Activated naive CD4-positive, alpha-beta T cell (primary cell): ENCODE results near the gene GPD1L.

Experiments used
- DNase-seq, 4 experiments: peaks; one replicate each; lab custom pipeline; 2025; lab: John Stamatoyannopoulos, UW

GPD1L gene

GRCh38 chr3:32137870-32138269, 31.4 kb downstream of the GPD1L start:
- no peak for DNase-seq

GRCh38 chr3:32138545-32139104, 32.2 kb downstream of the GPD1L start:
- no peak for DNase-seq

DNA sequence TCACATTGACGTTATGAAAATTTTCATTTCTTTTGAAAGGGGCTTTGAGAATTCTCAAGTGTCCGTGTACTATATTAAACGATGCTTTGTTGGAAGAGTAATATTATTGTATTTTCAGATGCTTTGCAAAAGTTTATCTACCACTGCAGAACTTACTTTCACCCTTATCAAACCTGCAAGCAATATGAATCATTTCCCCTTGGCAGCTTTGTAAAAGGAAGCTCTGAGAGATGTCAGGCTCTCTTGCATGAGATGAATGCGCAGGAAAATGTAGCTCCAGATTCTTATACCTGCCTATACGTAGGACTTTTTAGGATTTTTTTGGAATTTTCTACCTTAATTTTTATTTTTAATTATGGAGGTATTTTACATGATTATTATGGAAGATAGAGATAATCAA, 34.5 kb downstream of the GPD1L start:
- DNase-seq: no peak

DNA sequence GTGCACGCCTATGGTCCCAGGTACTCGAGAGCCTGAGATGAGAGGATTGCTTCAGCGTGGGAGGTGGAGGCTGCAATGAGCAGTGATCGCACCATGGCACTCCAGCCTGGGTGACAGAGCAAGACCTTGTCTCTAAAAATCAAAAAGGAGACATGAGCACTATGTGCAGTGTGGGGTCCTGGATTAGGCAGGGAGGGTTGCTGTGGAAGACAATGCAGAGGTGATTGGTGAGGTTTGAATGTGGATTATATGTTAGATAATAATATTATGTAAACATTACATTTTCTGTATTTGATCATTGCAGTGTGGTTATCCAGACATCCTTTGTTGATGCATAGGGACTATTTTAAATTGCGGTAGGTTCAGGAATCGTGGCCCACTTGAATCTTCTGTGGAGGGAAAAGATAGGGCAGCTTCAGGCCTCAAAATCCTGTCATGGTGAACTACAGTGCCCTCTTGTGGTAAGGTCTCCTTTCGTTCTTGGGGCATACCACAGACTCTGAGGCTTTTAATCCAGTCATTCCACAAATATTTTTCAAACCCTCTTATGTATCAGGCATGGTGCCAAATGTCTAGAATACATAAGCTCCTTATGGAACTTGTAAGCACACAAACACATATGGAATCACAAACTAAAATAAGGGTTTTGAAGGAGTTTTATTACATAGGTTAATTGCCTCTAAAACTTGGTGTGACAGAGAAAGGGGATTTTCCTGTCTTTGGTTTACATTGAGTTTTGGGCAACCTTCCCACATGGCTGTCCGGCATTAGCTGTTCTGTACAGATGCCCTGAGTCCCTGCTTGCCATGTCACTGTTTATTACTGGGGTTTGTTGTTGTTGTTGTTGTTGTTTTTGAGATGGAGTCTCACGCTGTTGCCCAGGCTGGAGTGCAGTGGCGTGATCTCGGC, 37.7 kb downstream of the GPD1L start:
- DNase-seq: peak in 1 of 4 experiments; percentile 2

DNA sequence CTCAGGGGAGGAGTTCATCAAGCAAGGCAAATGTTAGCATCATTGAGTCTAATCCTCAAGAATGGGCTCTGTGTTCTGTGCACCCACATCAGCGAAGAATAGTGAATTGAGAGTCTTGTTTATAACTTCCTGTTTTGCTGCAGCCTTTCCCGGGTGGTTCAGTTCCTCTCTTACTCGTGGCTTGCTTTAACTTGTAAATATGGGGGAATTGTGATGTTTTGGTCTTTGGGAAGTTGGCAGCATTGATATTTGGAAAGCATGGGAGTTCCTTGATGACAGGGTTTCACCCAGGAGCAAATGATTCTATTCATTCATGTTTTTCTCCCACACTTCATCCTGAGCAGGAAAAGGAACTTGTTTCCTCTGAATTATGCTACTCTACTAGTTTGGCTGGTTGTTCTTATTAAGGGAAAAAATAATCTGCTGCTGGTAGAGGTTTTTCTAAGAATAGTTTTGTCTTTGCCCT, 40.4 kb downstream of the GPD1L start:
- DNase-seq: no peak

GRCh38 chr3:32147509-32147908, 41.1 kb downstream of the GPD1L start:
- no peak for DNase-seq

DNA sequence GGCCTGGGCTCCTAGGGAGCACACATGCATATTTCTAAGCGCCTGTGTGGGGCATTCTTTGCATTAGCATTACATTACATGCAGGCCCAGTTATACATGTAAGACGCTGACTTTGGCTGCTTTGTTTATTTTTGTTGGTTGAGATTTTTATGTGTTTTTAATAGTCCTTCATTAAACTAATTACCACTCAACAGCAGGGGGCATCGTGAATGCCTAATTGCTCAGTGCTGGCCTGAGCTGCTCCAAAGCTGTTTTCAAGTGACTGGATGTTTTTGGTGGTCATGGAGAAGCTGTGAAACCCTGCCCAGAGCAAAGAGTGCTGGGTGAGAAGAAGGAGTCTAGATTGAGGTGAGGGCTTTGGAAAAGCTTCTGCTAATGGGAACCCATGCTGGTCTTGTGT, 41.5 kb downstream of the GPD1L start:
- DNase-seq: no peak

DNA sequence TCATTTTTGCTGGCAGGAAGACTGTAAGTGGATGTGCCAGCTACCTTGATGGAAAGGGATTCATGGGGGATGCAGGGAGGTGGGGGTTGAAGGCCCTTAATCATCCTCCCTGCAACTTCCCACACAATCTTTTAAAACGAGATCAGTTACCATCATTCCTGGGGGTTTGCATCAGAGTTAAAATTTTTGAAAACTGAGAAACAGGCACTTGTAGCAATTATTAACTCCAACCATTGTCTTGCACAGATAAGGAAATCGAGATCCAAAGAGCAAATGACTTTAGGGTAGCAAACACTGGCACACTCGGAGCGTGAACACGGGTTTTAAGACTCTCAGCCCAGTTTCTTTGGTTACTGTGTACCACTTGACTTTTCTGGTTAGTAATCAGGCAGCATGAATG, 41.9 kb downstream of the GPD1L start:
- DNase-seq: no peak

- no peak for DNase-seq
These were observed 47.2 kb downstream of the GPD1L start for GRCh38 chr3:32153414-32154204.

DNA sequence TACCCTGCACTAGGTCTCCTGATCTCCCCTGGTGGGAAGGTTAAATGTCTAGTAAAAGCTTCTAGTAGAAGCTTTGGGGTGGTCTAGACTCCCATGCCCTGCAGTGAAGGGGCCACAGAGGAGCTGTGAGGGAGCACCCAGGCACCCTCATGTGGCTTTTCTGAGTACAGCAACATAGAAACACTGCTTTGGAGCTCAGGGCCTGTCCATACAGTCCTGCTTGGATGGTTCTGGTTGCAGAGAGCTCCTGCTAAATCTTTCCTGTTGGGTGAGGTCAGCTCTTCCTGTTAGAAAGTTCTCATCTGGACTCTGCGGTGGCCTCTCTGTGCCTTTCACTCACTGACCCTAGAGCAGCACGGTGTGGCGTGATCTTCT, 47.8 kb downstream of the GPD1L start:
- no peak for DNase-seq

DNA sequence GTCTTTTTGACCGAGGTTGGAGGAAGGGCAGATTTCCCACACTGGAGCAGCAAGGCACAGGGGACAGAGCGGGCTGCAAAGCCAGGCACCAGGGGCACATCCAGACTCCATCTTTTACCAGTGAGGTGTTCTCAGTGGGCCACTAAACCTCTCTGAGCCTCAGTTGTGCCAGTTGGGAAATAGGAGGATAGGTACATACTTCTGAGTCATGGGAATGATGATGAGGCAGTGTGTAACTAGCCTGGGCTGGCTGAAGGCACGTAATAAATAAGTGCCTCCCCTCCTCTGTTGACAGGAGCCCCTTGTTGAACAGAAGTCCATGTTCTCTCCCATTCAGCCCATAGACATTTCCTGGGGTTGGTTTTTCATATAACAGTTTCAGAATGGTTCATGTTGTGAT, 48.7 kb downstream of the GPD1L start:
- no peak for DNase-seq

DNA sequence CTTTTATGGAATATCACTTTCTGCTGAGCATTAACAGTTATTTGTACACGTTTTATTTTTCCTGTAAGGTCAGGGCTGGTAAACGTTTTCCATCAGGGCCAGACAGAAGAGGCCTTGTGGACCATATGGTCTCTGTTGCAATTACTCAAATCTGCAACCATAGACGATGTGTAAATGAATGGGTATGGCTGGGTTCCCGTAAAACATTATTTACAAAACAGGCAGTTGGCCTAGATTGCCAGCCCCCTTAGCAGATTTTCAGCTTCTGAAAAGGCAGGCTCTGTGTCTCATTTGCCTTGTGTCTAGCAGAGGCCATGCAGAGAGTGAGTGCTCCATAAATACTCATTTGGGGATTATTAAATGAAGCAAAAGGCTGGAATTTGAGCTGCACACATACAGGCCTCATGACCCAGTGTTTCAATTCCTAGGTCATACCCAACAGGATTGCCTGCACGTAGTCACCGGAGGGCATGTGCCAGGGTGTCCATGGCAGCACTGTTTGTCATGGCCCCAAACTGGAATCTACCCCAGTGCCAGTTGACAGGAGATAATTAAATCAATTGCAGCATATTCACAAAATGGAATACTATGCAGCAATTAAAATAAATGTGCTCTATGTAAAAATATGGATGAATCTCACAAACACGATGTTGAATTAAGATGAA, 51.3 kb downstream of the GPD1L start:
- no peak for DNase-seq

DNA sequence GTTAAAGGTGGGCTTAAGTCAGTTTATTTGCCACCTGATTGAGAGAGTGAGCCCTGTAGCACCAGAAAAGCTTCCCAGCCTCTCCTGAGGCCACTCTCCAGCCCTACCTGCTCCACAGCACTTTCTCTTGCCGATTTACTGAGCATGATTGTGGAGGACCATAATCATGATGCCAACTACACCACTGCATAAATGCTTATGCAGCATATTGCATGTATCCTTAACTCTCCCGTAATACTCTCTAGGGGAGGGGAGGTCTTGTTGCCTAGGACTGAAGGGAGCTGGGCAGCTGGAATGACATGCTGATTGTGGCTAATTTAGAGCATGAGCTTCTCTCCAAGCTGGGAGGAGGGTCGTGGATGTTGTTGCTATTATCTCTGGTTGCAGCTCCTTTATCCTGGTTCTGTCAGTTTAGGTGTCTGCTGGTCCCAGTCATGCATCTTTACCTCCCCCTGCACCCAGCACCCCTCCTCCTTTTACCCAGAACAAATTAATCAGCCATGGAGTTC, 54.3 kb downstream of the GPD1L start:
- no peak for DNase-seq

GRCh38 chr3:32165442-32165841, 59.0 kb downstream of the GPD1L start:
- DNase-seq: no peak

DNA sequence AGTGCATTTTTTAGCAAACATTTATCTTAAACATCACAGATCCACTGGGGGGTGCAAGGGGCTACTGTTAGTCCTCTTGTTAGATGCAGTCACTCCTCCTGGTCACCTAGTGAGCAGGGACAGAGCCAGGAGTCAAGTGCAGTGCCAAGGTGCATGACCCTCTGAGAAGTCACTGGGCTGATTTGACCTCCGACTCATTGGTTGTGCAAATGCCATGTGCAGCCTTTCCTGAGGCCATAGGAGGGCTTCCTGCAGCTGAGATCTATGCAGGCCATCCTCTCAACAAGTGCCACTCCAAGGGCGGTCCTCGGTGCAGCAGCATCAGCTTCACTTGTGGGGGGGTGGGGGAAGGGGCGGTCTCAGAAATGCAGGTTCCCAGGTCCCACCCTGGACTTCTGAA, 60.2 kb downstream of the GPD1L start:
- no peak for DNase-seq

GRCh38 chr3:32172420-32172819, 66.0 kb downstream of the GPD1L start:
- no peak for DNase-seq

GRCh38 chr3:32175607-32176197, 69.3 kb downstream of the GPD1L start:
- peak in 3 of 4 experiments; percentile 4 to 29 (median 16) for DNase-seq

GRCh38 chr3:32176989-32177701, 70.7 kb downstream of the GPD1L start:
- peak in 3 of 4 experiments; percentile 3 to 23 (median 20) for DNase-seq

- peak in 1 of 4 experiments; percentile 6 for DNase-seq
These were observed 71.3 kb downstream of the GPD1L start for GRCh38 chr3:32177702-32178198.

GRCh38 chr3:32180141-32180784, 73.8 kb downstream of the GPD1L start:
- no peak for DNase-seq
